ENCODE measurements around the gene GJD2. TPM values are rescaled to one million over a fixed set of nuclear protein-coding genes. Genes with fewer than 3 reads are reported as not detected.

Gene GJD2
- total and polyA plus RNA-seq, 2 of the 13 experiments (the other 11 are each of a cell fraction or from before 2014, with no cell fraction given): not detected

- no peaks in the 10 kb centered on the region for H3K79me2 ChIP-seq (ENCODE audit: insufficient read depth, low read length)
- no peak overlapping the region for H2AFZ ChIP-seq (ENCODE audit: low read length)
- CTCF ChIA-PET (ENCODE audit: low intra/inter-chr PET ratio, low total read pairs): no interaction called here
- H3K4me1 ChIP-seq (ENCODE audit: insufficient read depth, low read length): 0 out of 2 replicates have a peak, but pooled peaks cover 8% of the 10 kb centered on the region
- in situ Hi-C loops (cut with HindIII; ENCODE audit: extremely low pct_ligation_motif_present, low pct_unique_long_range_greater_than_20kb) (no loop called here), intact Hi-C loops (cut with micrococcal nuclease; ENCODE audit: unreplicated experiment) (no loop called here)
- no TSS peak for BruUV-seq (replicated peaks)
- no peak overlapping the region for H3K4me2 ChIP-seq (ENCODE audit: low read depth, low read length)
- ATAC-seq (no peak), FAIRE-seq (no peak), DNase-seq (ENCODE audit: low spot score) (no peak)
- H3K4me3 ChIP-seq (replicated peaks in 1 of 3; ENCODE audit: insufficient read depth in 1 of 3, low read depth in 2 of 3, low read length in 3 of 3): no peak overlapping the region
- no peak overlapping the region for H3K27ac ChIP-seq (ENCODE audit: extremely low read length, insufficient read depth, low read length)
- no peak overlapping the region for H3K9ac ChIP-seq (ENCODE audit: insufficient read depth, low read depth, low read length)
- H4K20me1 ChIP-seq (ENCODE audit: insufficient read depth, low read length): no peaks in the 10 kb centered on the region
- no peak for TF ChIP-seq ARNT2 (CRISPR knock-in tag; IDR thresholded peaks at IDR 0.05; ENCODE audit: low read depth)
- TF ChIP-seq ZNF616 (CRISPR knock-in tag; IDR thresholded peaks at IDR 0.05; ENCODE audit: low read depth): no peak
- no peak for TF ChIP-seq ZNF143 (CRISPR knock-in tag; IDR thresholded peaks at IDR 0.05)
- TF ChIP-seq CEBPB (IDR thresholded peaks at IDR 0.05; ENCODE audit: borderline replicate concordance, low read depth, low read length): no peak
- no peak for TF ChIP-seq ZNF678 (CRISPR knock-in tag; IDR thresholded peaks at IDR 0.05)
- TF ChIP-seq FOSL1 (CRISPR knock-in tag; IDR thresholded peaks at IDR 0.05; ENCODE audit: borderline replicate concordance): no peak
- no peak for TF ChIP-seq ZFX (CRISPR knock-in tag; IDR thresholded peaks at IDR 0.05; ENCODE audit: low read depth)
- TF ChIP-seq RBAK (CRISPR knock-in tag; IDR thresholded peaks at IDR 0.05): no peak
- no peak for TF ChIP-seq RXRA (CRISPR knock-in tag; IDR thresholded peaks at IDR 0.05)
- no peak for TF ChIP-seq E2F5 (CRISPR knock-in tag; conservative IDR thresholded peaks at IDR 0.05)
- TF ChIP-seq ZFP62 (CRISPR knock-in tag; IDR thresholded peaks at IDR 0.05): no peak
- no peak for TF ChIP-seq NR2F2 (IDR thresholded peaks at IDR 0.05; ENCODE audit: borderline replicate concordance, low read depth)
- no peak for TF ChIP-seq MED8 (CRISPR knock-in tag; IDR thresholded peaks at IDR 0.05; ENCODE audit: insufficient replicate concordance)
- TF ChIP-seq NFE2L1 (CRISPR knock-in tag; IDR thresholded peaks at IDR 0.05; ENCODE audit: borderline replicate concordance): no peak
- TF ChIP-seq GMEB1 (CRISPR knock-in tag; IDR thresholded peaks at IDR 0.05; ENCODE audit: borderline replicate concordance): no peak
- TF ChIP-seq ZNF501 (CRISPR knock-in tag; IDR thresholded peaks at IDR 0.05): no peak
- no peak for TF ChIP-seq ZNF317 (CRISPR knock-in tag; IDR thresholded peaks at IDR 0.05)
- TF ChIP-seq KDM5B (CRISPR knock-in tag; IDR thresholded peaks at IDR 0.05; ENCODE audit: borderline replicate concordance): no peak
- no peak for TF ChIP-seq ATF7-NPFF (CRISPR knock-in tag; IDR thresholded peaks at IDR 0.05; ENCODE audit: low read depth)
- no peak for TF ChIP-seq ZNF773 (CRISPR knock-in tag; IDR thresholded peaks at IDR 0.05; ENCODE audit: borderline replicate concordance)
- no peaks in the 10 kb centered on the region for H3K9me3 ChIP-seq (ENCODE audit: low read length)
- POLR2A ChIA-PET: no interaction called here
- H3K27me3 ChIP-seq (ENCODE audit: control insufficient read depth in 1 of 2, insufficient read depth in 2 of 2, low read length in 2 of 2): peaks cover 1 to 73% of the 10 kb centered on the region in 2 experiments; a peak in 4 of 5 replicates
- H3K36me3 ChIP-seq (replicated peaks in 1 of 2; ENCODE audit: control insufficient read depth in 1 of 2, insufficient read depth in 2 of 2, low read length in 2 of 2): no peaks in the 10 kb centered on the region
- 2% methylated on average over 5 of the region's 5 CpGs for WGBS (ENCODE audit: low lambda C conversion rate)
Measured at GRCh38 chr15:34796847-34797435, 42.1 kb upstream of the GJD2 start.
